Progenitor cell of endocrine pancreas (in vitro differentiated cells): Measurements from ENCODE around the gene KLHL17. TPM values are rescaled to one million over a fixed set of nuclear protein-coding genes. Genes with fewer than 3 reads are reported as not detected.

Experiments used
- DNase-seq: peaks from one replicate; pipeline ENCODE4 v3.0.0; 2021; ENCODE audit warnings: low spot score; ENCODE audit not compliant: unreplicated experiment
- H3K27ac Mint-ChIP-seq: 2 replicates; pipeline ENCODE4 v1.8.0; 2021; ENCODE audit warnings: mild to moderate bottlenecking, moderate library complexity, mixed read lengths
- H3K27me3 Mint-ChIP-seq: 2 replicates; pipeline ENCODE4 v1.8.0; 2021; ENCODE audit warnings: mixed read lengths
- H3K36me3 Mint-ChIP-seq: 2 replicates; pipeline ENCODE4 v1.8.0; 2022; ENCODE audit warnings: mixed read lengths; ENCODE audit not compliant: insufficient read depth
- H3K4me1 Mint-ChIP-seq: 2 replicates; pipeline ENCODE4 v1.8.0; 2021; ENCODE audit warnings: low read depth, mixed read lengths
- H3K4me3 Mint-ChIP-seq: 2 replicates; pipeline ENCODE4 v1.8.0; 2021; ENCODE audit warnings: low read depth, mild to moderate bottlenecking, moderate library complexity, mixed read lengths
- H3K9me3 Mint-ChIP-seq: 2 replicates; pipeline ENCODE4 v1.8.0; 2021; ENCODE audit warnings: low read depth, mixed read lengths
- CTCF ChIP-seq: fragments of 200-600 bp; sonication (generic); IDR thresholded peaks from one replicate; pipeline ENCODE4 v1.5.0; 2021; ENCODE audit warnings: antibody characterized with exemption, mild to moderate bottlenecking; ENCODE audit not compliant: unreplicated experiment
- total RNA-seq: library from RNA; stranded (reverse); gene quantifications from 2 replicates; pipeline ENCODE4 v1.2.1, GENCODE V29; 2021

KLHL17 gene
- total RNA-seq, 1 donor from 2014 or later: 45.3 TPM

- DNase-seq: no peak
- no peak for TF ChIP-seq CTCF
- H3K27ac Mint-ChIP-seq: no peak overlapping the region
- peaks cover 29% of the 10 kb centered on the region for H3K27me3 Mint-ChIP-seq
- H3K4me1 Mint-ChIP-seq: peaks cover 2% of the 10 kb centered on the region
- peaks cover 3% of the 10 kb centered on the region for H3K9me3 Mint-ChIP-seq
- H3K36me3 Mint-ChIP-seq: peaks cover 2% of the 10 kb centered on the region
- H3K4me3 Mint-ChIP-seq: no peak overlapping the region
These were observed 18.7 kb downstream of the KLHL17 start for GRCh38 chr1:978835-979743.

- DNase-seq: no peak
- peaks cover 28% of the 10 kb centered on the region for H3K27me3 Mint-ChIP-seq
- no peak overlapping the region for H3K27ac Mint-ChIP-seq
- peaks cover 2% of the 10 kb centered on the region for H3K4me1 Mint-ChIP-seq
- TF ChIP-seq CTCF: no peak
- H3K36me3 Mint-ChIP-seq: peaks cover 2% of the 10 kb centered on the region
- no peak overlapping the region for H3K4me3 Mint-ChIP-seq
- peaks cover 3% of the 10 kb centered on the region for H3K9me3 Mint-ChIP-seq
These were observed 19.3 kb downstream of the KLHL17 start for GRCh38 chr1:979744-980072.

- H3K4me3 Mint-ChIP-seq: no peak overlapping the region
- peaks cover 2% of the 10 kb centered on the region for H3K4me1 Mint-ChIP-seq
- no peak overlapping the region for H3K27ac Mint-ChIP-seq
- peaks cover 2% of the 10 kb centered on the region for H3K36me3 Mint-ChIP-seq
- peaks cover 28% of the 10 kb centered on the region for H3K27me3 Mint-ChIP-seq
- H3K9me3 Mint-ChIP-seq: peaks cover 3% of the 10 kb centered on the region
- TF ChIP-seq CTCF: no peak
- DNase-seq: no peak
These were observed 19.8 kb downstream of the KLHL17 start for GRCh38 chr1:980137-980571.

- Mint-ChIP-seq H3K4me3 (no peak overlapping the region), H3K27ac (no peak overlapping the region), H3K9me3 (peaks cover 3% of the 10 kb centered on the region), H3K36me3 (peaks cover 2% of the 10 kb centered on the region), H3K4me1 (peaks cover under 1% of the 10 kb centered on the region), H3K27me3 (peaks cover 31% of the 10 kb centered on the region)
- no peak for DNase-seq
- TF ChIP-seq CTCF: no peak
These were observed 20.4 kb downstream of the KLHL17 start for GRCh38 chr1:980602-981395.

GRCh38 chr1:981491-981954 lies 21.1 kb downstream of the KLHL17 start:
- no peak for DNase-seq
- Mint-ChIP-seq H3K36me3 (peaks cover 2% of the 10 kb centered on the region), H3K27ac (no peak overlapping the region), H3K4me1 (no peaks in the 10 kb centered on the region), H3K4me3 (no peak overlapping the region), H3K9me3 (peaks cover 3% of the 10 kb centered on the region), H3K27me3 (peaks cover 36% of the 10 kb centered on the region)
- no peak for TF ChIP-seq CTCF
